Nephron (organoid): ENCODE results near the gene RTL3.
A peak's percentile ranks its signal among the peaks of the same experiment; 100 is the strongest.
"Not testable (repeated sequence)": the region's sequence is repeated elsewhere in the genome, so short reads cannot be mapped to it uniquely, and the experiment has no call there.

Experiments
- H3K27ac Mint-ChIP-seq, 3 experiments: 2 replicates each; pipeline ENCODE4 v1.8.0; 2020; ENCODE audit warnings: mixed read lengths in 3 of 3, mild to moderate bottlenecking in 2 of 3, moderate library complexity in 1 of 3
- H3K27me3 Mint-ChIP-seq: 2 replicates; pipeline ENCODE4 v1.8.0; 2021; ENCODE audit warnings: low read depth, mild to moderate bottlenecking, moderate library complexity, mixed read lengths
- H3K36me3 Mint-ChIP-seq: 2 replicates; pipeline ENCODE4 v1.8.0; 2020; ENCODE audit warnings: low read depth, mixed read lengths
- H3K4me1 Mint-ChIP-seq: 2 replicates; pipeline ENCODE4 v1.8.0; 2020; ENCODE audit warnings: mixed read lengths
- H3K4me3 Mint-ChIP-seq, 3 experiments: 2 replicates each; pipeline ENCODE4 v1.8.0; 2020; ENCODE audit warnings: mild to moderate bottlenecking in 3 of 3, mixed read lengths in 3 of 3, moderate library complexity in 2 of 3
- H3K9me3 Mint-ChIP-seq: 2 replicates; pipeline ENCODE4 v1.8.0; 2020; ENCODE audit warnings: mixed read lengths
- CTCF ChIP-seq, 3 experiments: fragments of 200-600 bp; sonication (generic); IDR thresholded peaks; one replicate each; pipeline ENCODE4 v1.5.0; 2021; ENCODE audit warnings: antibody characterized with exemption in 3 of 3; ENCODE audit not compliant: unreplicated experiment in 3 of 3

The RTL3 gene

GRCh38 chrX:78658414-78658813 lies 714 bp downstream of the RTL3 start:
- Mint-ChIP-seq H3K9me3 (peaks cover 3% of the 10 kb centered on the region), H3K27me3 (no peaks in the 10 kb centered on the region), H3K36me3 (no peaks in the 10 kb centered on the region), H3K4me1 (peaks cover 10% of the 10 kb centered on the region), H3K4me3 (no peak overlapping the region), H3K27ac (no peak overlapping the region)
- TF ChIP-seq CTCF (IDR thresholded peaks at IDR 0.05; ENCODE audit: unreplicated experiment in 3 of 3) = no peak

- peaks cover 3% of the 10 kb centered on the region for H3K9me3 Mint-ChIP-seq
- H3K4me1 Mint-ChIP-seq = peaks cover 14% of the 10 kb centered on the region
- no peak for TF ChIP-seq CTCF (IDR thresholded peaks at IDR 0.05; ENCODE audit: unreplicated experiment in 3 of 3)
- no peaks in the 10 kb centered on the region for H3K36me3 Mint-ChIP-seq
- H3K4me3 Mint-ChIP-seq = no peak overlapping the region
- no peak overlapping the region for H3K27ac Mint-ChIP-seq
- H3K27me3 Mint-ChIP-seq = no peaks in the 10 kb centered on the region
Observed at GRCh38 chrX:78655642-78656041, 3.5 kb downstream of the RTL3 start.

- H3K9me3 Mint-ChIP-seq = peaks cover 5% of the 10 kb centered on the region
- H3K4me3 Mint-ChIP-seq = peak overlapping the region in 1 of 3 experiments; percentile 2
- no peaks in the 10 kb centered on the region for H3K27me3 Mint-ChIP-seq
- H3K27ac Mint-ChIP-seq = peak overlapping the region; percentile 61 to 76 (median 73)
- no peak for TF ChIP-seq CTCF (IDR thresholded peaks at IDR 0.05; ENCODE audit: unreplicated experiment in 3 of 3)
- peaks cover 17% of the 10 kb centered on the region for H3K4me1 Mint-ChIP-seq
- H3K36me3 Mint-ChIP-seq = no peaks in the 10 kb centered on the region
Observed at GRCh38 chrX:78653118-78653822, 5.9 kb downstream of the RTL3 start.

GRCh38 chrX:78650906-78651437 lies 8.2 kb downstream of the RTL3 start:
- no peak overlapping the region for H3K4me3 Mint-ChIP-seq
- peaks cover 17% of the 10 kb centered on the region for H3K4me1 Mint-ChIP-seq
- H3K27me3 Mint-ChIP-seq = no peaks in the 10 kb centered on the region
- H3K27ac Mint-ChIP-seq = peak overlapping the region in 2 of 3 experiments; percentile 30 to 62
- no peak for TF ChIP-seq CTCF (IDR thresholded peaks at IDR 0.05; ENCODE audit: unreplicated experiment in 3 of 3)
- peaks cover 11% of the 10 kb centered on the region for H3K9me3 Mint-ChIP-seq
- H3K36me3 Mint-ChIP-seq = no peaks in the 10 kb centered on the region

- TF ChIP-seq CTCF (IDR thresholded peaks at IDR 0.05; ENCODE audit: unreplicated experiment in 3 of 3) = no peak
- no peaks in the 10 kb centered on the region for H3K36me3 Mint-ChIP-seq
- peaks cover 35% of the 10 kb centered on the region for H3K9me3 Mint-ChIP-seq
- no peaks in the 10 kb centered on the region for H3K27me3 Mint-ChIP-seq
- H3K4me3 Mint-ChIP-seq = no peak overlapping the region
- no peaks in the 10 kb centered on the region for H3K4me1 Mint-ChIP-seq
- H3K27ac Mint-ChIP-seq = no peak overlapping the region
Observed at GRCh38 chrX:78643874-78644273, 15.3 kb downstream of the RTL3 start.

- H3K27ac Mint-ChIP-seq = peak overlapping the region in 2 of 3 experiments; percentile 10 to 49
- no peak for TF ChIP-seq CTCF (IDR thresholded peaks at IDR 0.05; ENCODE audit: unreplicated experiment in 3 of 3)
- no peaks in the 10 kb centered on the region for H3K36me3 Mint-ChIP-seq
- peaks cover 35% of the 10 kb centered on the region for H3K9me3 Mint-ChIP-seq
- H3K4me3 Mint-ChIP-seq = no peak overlapping the region
- H3K4me1 Mint-ChIP-seq = no peaks in the 10 kb centered on the region
- no peaks in the 10 kb centered on the region for H3K27me3 Mint-ChIP-seq
Observed at GRCh38 chrX:78643096-78643495, 16.0 kb downstream of the RTL3 start.

GRCh38 chrX:78636096-78636495 lies 23.0 kb downstream of the RTL3 start:
- H3K9me3 Mint-ChIP-seq = peaks cover 19% of the 10 kb centered on the region
- not testable (repeated sequence) for H3K4me1 Mint-ChIP-seq, H3K27ac Mint-ChIP-seq, H3K27me3 Mint-ChIP-seq, H3K36me3 Mint-ChIP-seq, H3K4me3 Mint-ChIP-seq
